PC-9 (cell line): Measurements from ENCODE around the gene RPS6KA3. TPM values are rescaled to one million over a fixed set of nuclear protein-coding genes. Genes with fewer than 3 reads are reported as not detected.

ENCODE experiments used
- BruUV-seq: library from RNA; stranded (reverse); fragments of 400-500 nt; replicated peaks from 2 replicates; lab custom pipeline; 2021; lab: Mats Ljungman, UMichigan
- CTCF ChIA-PET: fragments of 300-600 bp; sonication (Branson Sonifier 250); formaldehyde crosslinking; loops from one replicate; lab custom pipeline; 2022; ENCODE audit warnings: antibody characterized with exemption; lab: Charles Lee
- POLR2A ChIA-PET: fragments of 300-600 bp; sonication (Branson Sonifier 250); formaldehyde crosslinking; loops from one replicate; lab custom pipeline; 2022; ENCODE audit warnings: antibody characterized with exemption; ENCODE audit not compliant: unreplicated experiment; lab: Charles Lee
- DNase-seq, 2 experiments: peaks; one replicate each; pipeline versions ENCODE4 v3.0.0 to v3.0.0-alpha.2; 2015 to 2022; ENCODE audit warnings: mixed read lengths in 1 of 2
- H2AFZ ChIP-seq: fragments of 200-600 bp; sonication (generic); 2 replicates; pipeline ENCODE4 v1.8.1; 2017; ENCODE audit warnings: antibody characterized with exemption
- H3F3A ChIP-seq: fragments of 200-600 bp; sonication (generic); 2 replicates; pipeline ENCODE4 v1.8.1; 2017; ENCODE audit warnings: antibody characterized with exemption, mild to moderate bottlenecking, low read depth; ENCODE audit not compliant: insufficient read depth
- H3K27ac ChIP-seq: fragments of 200-600 bp; sonication (generic); 2 replicates; pipeline ENCODE4 v1.6.1; 2016; ENCODE audit warnings: mixed run types
- H3K27me3 ChIP-seq: fragments of 200-600 bp; sonication (generic); 2 replicates; pipeline ENCODE4 v1.6.1; 2016; ENCODE audit warnings: low read depth, mixed run types; ENCODE audit not compliant: insufficient read depth
- H3K36me3 ChIP-seq: fragments of 200-600 bp; sonication (generic); 2 replicates; pipeline ENCODE4 v1.6.1; 2016; ENCODE audit warnings: low read depth, mixed run types
- H3K4me1 ChIP-seq: fragments of 200-600 bp; sonication (generic); replicated peaks from 2 replicates; pipeline ENCODE4 v1.6.1; 2016; ENCODE audit warnings: mixed run types; ENCODE audit not compliant: insufficient read depth
- H3K4me2 ChIP-seq: fragments of 200-600 bp; sonication (generic); 2 replicates; pipeline ENCODE4 v1.6.1; 2017; ENCODE audit warnings: mixed run types
- H3K4me3 ChIP-seq: fragments of 200-600 bp; sonication (generic); 2 replicates; pipeline ENCODE4 v1.6.1; 2016; ENCODE audit warnings: mixed run types
- H3K79me2 ChIP-seq: fragments of 200-600 bp; sonication (generic); 2 replicates; pipeline ENCODE4 v1.6.1; 2017; ENCODE audit warnings: low read depth, mixed run types
- H3K9me2 ChIP-seq: fragments of 200-600 bp; sonication (generic); 2 replicates; pipeline ENCODE4 v1.8.1; 2017; ENCODE audit warnings: mild to moderate bottlenecking; ENCODE audit not compliant: insufficient read depth
- H3K9me3 ChIP-seq: fragments of 200-600 bp; sonication (generic); 2 replicates; pipeline ENCODE4 v1.8.1; 2016; ENCODE audit warnings: low read depth; ENCODE audit not compliant: insufficient read depth
- H4K20me1 ChIP-seq: fragments of 200-600 bp; sonication (generic); 2 replicates; pipeline ENCODE4 v1.8.1; 2017; ENCODE audit not compliant: insufficient read depth
- CTCF ChIP-seq: fragments of 200-600 bp; sonication (generic); conservative IDR thresholded peaks from 2 replicates; pipeline ENCODE4 v1.6.1; 2017; ENCODE audit warnings: mixed run types, antibody characterized with exemption, mild to moderate bottlenecking, moderate library complexity
- EZH2 ChIP-seq: fragments of 200-600 bp; sonication (generic); IDR thresholded peaks from 2 replicates; pipeline ENCODE4 v1.8.0; 2017; ENCODE audit warnings: antibody characterized with exemption, low read depth
- intact Hi-C: fragments of 100-400 bp; cut with micrococcal nuclease; formaldehyde crosslinking; loops from one replicate; pipeline ENCODE4 v1.10.0; 2022; ENCODE audit not compliant: unreplicated experiment
- total RNA-seq: library from RNA; stranded (reverse); gene quantifications from 2 replicates; pipeline ENCODE4 v1.2.3, GENCODE V29; 2021

The RPS6KA3 gene
- total RNA-seq, 1 experiment from 2014 or later, result 51.4 TPM

GRCh38 chrX:20118065-20118824, 148.5 kb downstream of the RPS6KA3 start:
- Histone ChIP-seq H3K27me3 (no peaks in the 10 kb centered on the region), H3K36me3 (no peaks in the 10 kb centered on the region), H3K4me3 (no peak overlapping the region), H2AFZ (no peak overlapping the region), H3K27ac (peak overlapping the region; percentile 58), H3K4me1 (peaks cover 14% of the 10 kb centered on the region), H4K20me1 (no peaks in the 10 kb centered on the region), H3F3A (no peaks in the 10 kb centered on the region), H3K9me2 (no peaks in the 10 kb centered on the region), H3K4me2 (peak overlapping the region; percentile 54), H3K79me2 (no peaks in the 10 kb centered on the region), H3K9me3 (no peaks in the 10 kb centered on the region)
- intact Hi-C loops, result loop anchor here (10.0 kb wide), 1 partner anchor 213 kb away; no protein-coding TSS in a partner anchor
- TF ChIP-seq EZH2 (no peak), CTCF (no peak)
- no TSS peak for BruUV-seq
- ChIA-PET POLR2A (interaction anchor here (0.6 kb wide), 1 partner anchor 1119 kb away, joined by 7 read pairs; no protein-coding TSS in a partner anchor), CTCF (interaction anchor here (0.5 to 0.7 kb wide), 3 partner anchors 312 to 586 kb away, joined by 3 to 4 read pairs (median 3); no protein-coding TSS in a partner anchor)
- DNase-seq, result peak; percentile 9 to 54

GRCh38 chrX:20116577-20117240, 150.0 kb downstream of the RPS6KA3 start, which contains the start of gene MAP7D2:
Gene MAP7D2, minus strand, starts transcription at chrX:20116907. Its CDS starts 28 bp downstream, at chrX:20116879.
- H3F3A ChIP-seq, result no peaks in the 10 kb centered on the region
- TF ChIP-seq CTCF (no peak), EZH2 (no peak)
- no peaks in the 10 kb centered on the region for H3K27me3 ChIP-seq
- peak within 1 kb of the TSS; percentile 58 for H3K27ac ChIP-seq
- intact Hi-C loops, result loop anchor here (10.0 kb wide), 1 partner anchor 212 kb away; no protein-coding TSS in a partner anchor
- ChIA-PET CTCF (no interaction called here), POLR2A (no interaction called here)
- H3K9me3 ChIP-seq, result no peaks in the 10 kb centered on the region
- no peak for DNase-seq
- no TSS peak for BruUV-seq
- H4K20me1 ChIP-seq, result no peaks in the 10 kb centered on the region
- H3K79me2 ChIP-seq, result no peaks in the 10 kb centered on the region
- H3K4me1 ChIP-seq, result peaks cover 14% of the 10 kb centered on the region
- H3K4me2 ChIP-seq, result no peak within 1 kb of the TSS
- H3K9me2 ChIP-seq, result no peaks in the 10 kb centered on the region
- H3K36me3 ChIP-seq, result no peaks in the 10 kb centered on the region
- no peak within 1 kb of the TSS for H2AFZ ChIP-seq
- no peak within 1 kb of the TSS for H3K4me3 ChIP-seq

- Histone ChIP-seq H3K27me3 (no peaks in the 10 kb centered on the region), H3K79me2 (no peaks in the 10 kb centered on the region), H3K9me3 (no peaks in the 10 kb centered on the region), H3K4me2 (no peak overlapping the region), H3K4me1 (peaks cover 14% of the 10 kb centered on the region), H2AFZ (no peak overlapping the region), H3K4me3 (no peak overlapping the region), H3K36me3 (no peaks in the 10 kb centered on the region), H3K9me2 (no peaks in the 10 kb centered on the region), H3K27ac (no peak overlapping the region), H4K20me1 (no peaks in the 10 kb centered on the region), H3F3A (no peaks in the 10 kb centered on the region)
- ChIA-PET CTCF (no interaction called here), POLR2A (no interaction called here)
- TF ChIP-seq EZH2, result no peak
- TF ChIP-seq CTCF, result no peak
- intact Hi-C loops, result loop anchor here (10.0 kb wide), 1 partner anchor 211 kb away; no protein-coding TSS in a partner anchor
- no TSS peak for BruUV-seq
- DNase-seq, result no peak
Measured at GRCh38 chrX:20116087-20116576, 150.6 kb downstream of the RPS6KA3 start.
